ENCODE measurements around the gene CPNE1.
"Not testable (repeated sequence)": the region's sequence is repeated elsewhere in the genome, so short reads cannot be mapped to it uniquely, and the experiment has no call there.

CPNE1 gene

GRCh38 chr20:35664466-35665206 is at the start of gene CPNE1, which contains the start of gene RBM12:
CPNE1 (minus strand) TSS chr20:35664900; CDS start chr20:35632923, 31,977 bp downstream.
RBM12 (minus strand) TSS chr20:35664900; CDS start chr20:35655322, 9,578 bp downstream.
- CTCF ChIA-PET, result interaction anchor here (0.6 to 1.4 kb wide), 3 partner anchors 45 to 289 kb away, joined by 4 to 8 read pairs (median 4); partner anchors contain the start of gene SCAND1
- peak within 1 kb of the TSS; percentile 91 for H3K4me3 Mint-ChIP-seq
- DNase-seq, result peak; percentile 96
- H3K4me1 Mint-ChIP-seq, result peaks cover 43% of the 10 kb centered on the region
- peaks cover 30% of the 10 kb centered on the region for H3K36me3 Mint-ChIP-seq
- peak within 1 kb of the TSS; percentile 99 for H3K27ac Mint-ChIP-seq
- no peaks in the 10 kb centered on the region for H3K27me3 Mint-ChIP-seq
- no peaks in the 10 kb centered on the region for H3K9me3 Mint-ChIP-seq

- Mint-ChIP-seq H3K4me3 (no peak overlapping the region), H3K9me3 (no peaks in the 10 kb centered on the region), H3K4me1 (peaks cover 57% of the 10 kb centered on the region), H3K36me3 (peaks cover 59% of the 10 kb centered on the region), H3K27me3 (no peaks in the 10 kb centered on the region), H3K27ac (no peak overlapping the region)
- DNase-seq, result no peak
- CTCF ChIA-PET, result no interaction called here
These were observed 49.4 kb upstream of the CPNE1 start for GRCh38 chr20:35714127-35714526.

DNA sequence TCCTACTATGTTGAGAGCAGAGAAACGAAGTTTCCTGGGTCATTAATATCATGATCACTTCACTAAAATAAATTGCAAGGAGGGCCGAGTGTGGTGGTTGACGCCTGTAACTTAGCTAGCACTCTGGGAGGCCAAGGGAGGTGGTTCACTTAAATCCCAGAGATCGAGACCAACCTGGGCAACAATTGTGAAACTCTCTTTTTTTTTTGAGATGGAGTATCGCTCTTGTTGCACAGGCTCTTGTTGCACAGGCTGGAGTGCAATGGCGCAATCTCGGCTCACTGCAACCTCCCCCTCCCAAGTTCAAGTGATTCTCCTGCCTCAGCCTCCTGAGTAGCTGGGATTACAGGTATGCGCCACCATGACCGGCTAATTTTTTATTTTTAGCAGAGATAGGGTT is 48.4 kb upstream of the CPNE1 start:
- H3K9me3 Mint-ChIP-seq, H3K4me3 Mint-ChIP-seq, H3K27ac Mint-ChIP-seq, H3K27me3 Mint-ChIP-seq, CTCF ChIA-PET, DNase-seq: not testable (repeated sequence)
- peaks cover 58% of the 10 kb centered on the region for H3K4me1 Mint-ChIP-seq
- peaks cover 62% of the 10 kb centered on the region for H3K36me3 Mint-ChIP-seq

- H3K4me1 Mint-ChIP-seq, result peaks cover 49% of the 10 kb centered on the region
- H3K9me3 Mint-ChIP-seq, result no peaks in the 10 kb centered on the region
- peak overlapping the region; percentile 4 for H3K4me3 Mint-ChIP-seq
- DNase-seq, result no peak
- peaks cover 58% of the 10 kb centered on the region for H3K36me3 Mint-ChIP-seq
- peak overlapping the region; percentile 79 for H3K27ac Mint-ChIP-seq
- CTCF ChIA-PET, result interaction anchor here (1.0 to 1.4 kb wide), 4 partner anchors 12 to 171 kb away, joined by 3 to 5 read pairs (median 4); partner anchors contain the start of genes NFS1 and ROMO1
- no peaks in the 10 kb centered on the region for H3K27me3 Mint-ChIP-seq
These were observed 47.0 kb upstream of the CPNE1 start for GRCh38 chr20:35711588-35712209.

DNA sequence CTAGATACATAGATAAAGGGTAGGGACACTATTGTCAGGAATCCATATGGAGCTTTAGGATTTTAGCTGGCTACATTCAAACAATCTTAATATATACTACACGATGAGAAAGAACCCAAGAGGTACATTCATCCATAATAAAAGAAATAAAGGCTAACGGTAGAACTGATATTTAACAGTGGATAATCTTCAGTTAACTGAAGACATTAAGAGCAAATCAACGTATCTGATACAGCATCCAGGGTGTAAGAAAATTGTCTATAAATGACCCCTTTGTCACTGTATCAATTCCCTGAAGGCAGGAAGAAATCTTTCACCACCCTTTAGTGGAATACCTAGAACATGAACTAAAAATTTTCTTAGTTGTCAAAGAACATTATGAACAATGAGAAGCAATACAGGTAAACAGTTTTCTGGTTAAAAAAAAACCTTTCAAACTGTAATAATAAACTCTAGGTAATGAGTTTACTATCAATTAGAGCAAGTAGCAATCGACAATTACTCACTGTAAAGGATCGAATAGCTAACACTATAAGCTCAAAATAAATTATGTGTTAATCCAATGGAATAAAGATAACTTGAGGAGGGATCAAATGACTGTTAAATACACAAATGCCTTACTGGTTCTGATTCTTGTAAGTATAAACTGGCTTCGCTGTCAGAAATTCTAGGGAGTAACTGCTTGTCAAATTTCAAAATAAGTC is 46.3 kb upstream of the CPNE1 start:
- Mint-ChIP-seq H3K4me3 (no peak overlapping the region), H3K27me3 (no peaks in the 10 kb centered on the region), H3K27ac (peak overlapping the region; percentile 79), H3K4me1 (peaks cover 48% of the 10 kb centered on the region), H3K9me3 (no peaks in the 10 kb centered on the region), H3K36me3 (peaks cover 57% of the 10 kb centered on the region)
- CTCF ChIA-PET, result interaction anchor here (0.6 to 1.4 kb wide), 5 partner anchors 11 to 172 kb away, joined by 3 to 5 read pairs (median 4); partner anchors contain the start of genes NFS1 and ROMO1
- DNase-seq, result no peak

GRCh38 chr20:35710039-35710438 is 45.3 kb upstream of the CPNE1 start:
- Mint-ChIP-seq H3K9me3 (no peaks in the 10 kb centered on the region), H3K4me1 (peaks cover 41% of the 10 kb centered on the region), H3K4me3 (no peak overlapping the region), H3K27me3 (no peaks in the 10 kb centered on the region), H3K27ac (no peak overlapping the region), H3K36me3 (peaks cover 56% of the 10 kb centered on the region)
- CTCF ChIA-PET, result interaction anchor here (0.6 to 0.9 kb wide), 3 partner anchors 24 to 109 kb away, joined by 3 to 4 read pairs (median 3); no protein-coding TSS in a partner anchor
- no peak for DNase-seq

DNA sequence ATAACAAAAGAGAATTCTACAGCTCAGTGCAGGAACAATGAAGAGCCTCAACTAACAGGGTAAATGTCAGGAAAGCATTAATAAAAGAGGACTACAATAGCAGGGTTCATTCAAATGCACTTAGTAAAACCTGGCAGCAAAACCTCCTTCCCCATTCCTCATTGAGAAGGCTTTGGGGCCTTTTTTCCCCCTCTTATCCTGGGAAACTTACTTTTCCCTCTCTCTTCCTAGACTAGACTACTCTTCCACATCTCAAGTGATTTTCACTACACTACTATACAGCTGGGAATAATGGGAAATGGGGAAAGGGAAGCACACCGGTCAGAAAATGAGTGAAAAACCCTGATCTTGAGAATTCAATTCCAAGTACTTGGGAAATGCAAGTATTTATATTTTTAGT is 44.6 kb upstream of the CPNE1 start:
- Mint-ChIP-seq H3K36me3 (peaks cover 62% of the 10 kb centered on the region), H3K27me3 (no peaks in the 10 kb centered on the region), H3K4me3 (no peak overlapping the region), H3K4me1 (peaks cover 44% of the 10 kb centered on the region), H3K27ac (peak overlapping the region; percentile 81), H3K9me3 (no peaks in the 10 kb centered on the region)
- CTCF ChIA-PET, result no interaction called here
- DNase-seq, result no peak

- Mint-ChIP-seq H3K27ac (no peak overlapping the region), H3K4me1 (peaks cover 40% of the 10 kb centered on the region), H3K4me3 (no peak overlapping the region), H3K27me3 (no peaks in the 10 kb centered on the region), H3K9me3 (no peaks in the 10 kb centered on the region), H3K36me3 (peaks cover 64% of the 10 kb centered on the region)
- CTCF ChIA-PET, result interaction anchor here (0.6 to 1.2 kb wide), 2 partner anchors 90 to 1296 kb away, joined by 3 to 4 read pairs; no protein-coding TSS in a partner anchor
- no peak for DNase-seq
These were observed 43.8 kb upstream of the CPNE1 start for GRCh38 chr20:35708502-35708901.

- H3K9me3 Mint-ChIP-seq, H3K27me3 Mint-ChIP-seq, DNase-seq, CTCF ChIA-PET, H3K27ac Mint-ChIP-seq, H3K4me3 Mint-ChIP-seq: not testable (repeated sequence)
- Mint-ChIP-seq H3K4me1 (peaks cover 36% of the 10 kb centered on the region), H3K36me3 (peaks cover 67% of the 10 kb centered on the region)
These were observed 42.2 kb upstream of the CPNE1 start for GRCh38 chr20:35706591-35707529.

DNA sequence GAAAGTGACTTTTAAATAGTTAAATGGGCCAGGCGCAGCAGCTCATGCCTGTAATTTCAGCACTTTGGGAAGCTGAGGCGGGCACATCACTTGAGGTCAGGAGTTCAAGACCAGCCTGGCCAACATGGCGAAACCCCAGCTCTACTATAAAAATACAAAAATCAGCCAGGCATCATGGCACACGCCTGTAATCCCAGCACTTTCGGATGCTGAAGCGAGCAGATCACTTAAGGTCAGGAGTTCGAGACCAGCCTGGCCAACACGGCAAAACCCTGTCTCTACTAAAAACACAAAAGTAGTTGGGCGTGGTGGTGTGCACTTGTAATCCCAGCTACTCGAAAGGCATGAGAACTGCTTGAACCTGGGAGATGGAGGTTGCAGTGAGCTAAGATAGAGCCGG is 41.2 kb upstream of the CPNE1 start:
- not testable (repeated sequence) for H3K27me3 Mint-ChIP-seq, H3K9me3 Mint-ChIP-seq, DNase-seq, H3K27ac Mint-ChIP-seq, H3K4me3 Mint-ChIP-seq
- H3K4me1 Mint-ChIP-seq, result peaks cover 30% of the 10 kb centered on the region
- peaks cover 67% of the 10 kb centered on the region for H3K36me3 Mint-ChIP-seq
- CTCF ChIA-PET, result interaction anchor here (1.4 kb wide), 1 partner anchor 177 kb away, joined by 4 read pairs; no protein-coding TSS in a partner anchor

GRCh38 chr20:35704514-35705261 is 40.0 kb upstream of the CPNE1 start:
- CTCF ChIA-PET, result interaction anchor here (0.9 to 1.4 kb wide), 2 partner anchors 14 to 178 kb away, joined by 3 to 4 read pairs; no protein-coding TSS in a partner anchor
- Mint-ChIP-seq H3K9me3 (no peaks in the 10 kb centered on the region), H3K4me1 (peaks cover 31% of the 10 kb centered on the region), H3K36me3 (peaks cover 65% of the 10 kb centered on the region), H3K27ac (no peak overlapping the region), H3K27me3 (no peaks in the 10 kb centered on the region), H3K4me3 (no peak overlapping the region)
- no peak for DNase-seq

DNA sequence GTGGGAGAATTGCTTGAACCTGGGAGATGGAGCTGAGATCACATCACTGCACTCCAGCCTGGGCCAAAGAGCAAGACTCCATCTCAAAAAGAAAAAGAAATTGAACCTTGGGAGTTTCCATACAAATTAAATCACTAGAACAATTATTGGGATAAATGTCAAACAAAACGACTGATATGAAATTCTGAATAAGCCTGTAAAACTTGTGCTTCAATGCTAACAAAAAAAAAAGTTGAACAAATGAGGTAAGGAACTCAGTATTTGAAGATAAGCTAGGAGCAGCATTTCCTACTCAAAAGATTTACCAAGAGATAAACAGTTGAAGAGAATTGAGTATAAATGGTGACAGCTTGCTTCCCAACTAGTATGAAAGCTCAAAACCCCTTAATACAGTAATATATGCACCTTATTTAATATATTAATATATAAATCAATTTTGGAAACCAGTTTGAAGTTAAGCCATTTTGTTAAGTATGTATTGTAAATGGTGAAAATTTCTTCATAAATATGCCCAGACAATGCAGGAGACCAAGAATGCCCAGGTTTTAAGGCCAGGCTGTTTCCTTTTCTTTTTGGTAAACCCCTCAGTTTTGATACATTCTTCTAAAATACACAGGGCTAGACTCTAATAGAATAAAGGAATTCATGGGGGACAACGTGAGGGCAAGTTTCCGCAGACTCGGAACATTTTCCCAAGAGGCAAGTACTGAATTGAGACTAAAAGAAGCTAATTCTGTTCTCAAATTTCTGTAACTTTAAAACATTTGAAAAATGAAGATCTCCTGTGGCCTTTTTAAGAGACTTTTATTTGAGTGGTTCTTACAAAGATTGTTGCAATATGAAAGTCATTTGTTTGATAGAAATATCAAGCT is 38.4 kb upstream of the CPNE1 start:
- Mint-ChIP-seq H3K4me3 (no peak overlapping the region), H3K4me1 (peaks cover 37% of the 10 kb centered on the region), H3K27ac (peak overlapping the region; percentile 64), H3K9me3 (no peaks in the 10 kb centered on the region), H3K36me3 (peaks cover 66% of the 10 kb centered on the region), H3K27me3 (no peaks in the 10 kb centered on the region)
- CTCF ChIA-PET, result interaction anchor here (0.6 kb wide), 1 partner anchor 56 kb away, joined by 3 read pairs; no protein-coding TSS in a partner anchor
- DNase-seq, result no peak
